ENCODE measurements around the gene KCNJ10.

GRCh38 chr1:160097151-160097910, 27.4 kb upstream of the KCNJ10 start:
- TF ChIP-seq CTCF (IDR thresholded peaks at IDR 0.05; ENCODE audit: low read length) (no peak), EZH2 (IDR thresholded peaks at IDR 0.05; ENCODE audit: borderline replicate concordance, low read length) (no peak)
